T47D (cell line): ENCODE measurements around the gene C9orf72.
"Not testable (repeated sequence)": the region's sequence is repeated elsewhere in the genome, so short reads cannot be mapped to it uniquely, and the experiment has no call there.

ENCODE experiments used
- DNase-seq, 2 experiments: peaks; one replicate each; pipeline versions ENCODE4 v3.0.0 to v3.0.0-alpha.2; 2011 to 2012; ENCODE audit warnings: low read depth in 1 of 2, low spot score in 1 of 2
- JUND ChIP-seq: IDR thresholded peaks from 2 replicates; pipeline ENCODE4 v1.6.1; 2012; ENCODE audit warnings: low read depth
- in situ Hi-C: cut with HindIII; loops from 2 replicates; pipeline ENCODE4 v1.10.0; 2016; ENCODE audit warnings: low sequenced_read_pairs, low pct_unique_long_range_greater_than_20kb

C9orf72 gene

GRCh38 chr9:27518006-27518405 is 55.3 kb downstream of the C9orf72 start:
- in situ Hi-C loops = no loop called here
- DNase-seq = no peak
- TF ChIP-seq JUND = no peak

DNA sequence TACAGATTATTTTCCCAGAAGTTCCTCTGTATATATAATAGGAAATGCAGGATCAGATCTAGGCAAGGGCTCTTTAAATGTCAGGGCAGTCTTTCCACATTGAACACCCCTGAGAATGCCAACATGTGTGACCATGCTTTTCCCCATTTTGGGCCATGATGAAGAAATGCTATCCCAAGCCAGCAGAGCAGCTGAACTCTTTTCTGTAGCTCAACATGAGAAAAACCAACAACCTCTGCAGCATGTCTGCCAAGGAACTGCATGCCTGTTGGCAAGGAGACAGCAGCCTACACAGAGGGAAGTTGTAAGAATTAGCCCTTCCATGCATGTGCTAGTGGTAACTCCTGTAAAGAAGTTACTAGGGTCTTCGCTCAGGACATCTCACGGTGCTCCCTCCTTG is 58.7 kb downstream of the C9orf72 start:
- in situ Hi-C loops = no loop called here
- TF ChIP-seq JUND = no peak
- DNase-seq = no peak

DNA sequence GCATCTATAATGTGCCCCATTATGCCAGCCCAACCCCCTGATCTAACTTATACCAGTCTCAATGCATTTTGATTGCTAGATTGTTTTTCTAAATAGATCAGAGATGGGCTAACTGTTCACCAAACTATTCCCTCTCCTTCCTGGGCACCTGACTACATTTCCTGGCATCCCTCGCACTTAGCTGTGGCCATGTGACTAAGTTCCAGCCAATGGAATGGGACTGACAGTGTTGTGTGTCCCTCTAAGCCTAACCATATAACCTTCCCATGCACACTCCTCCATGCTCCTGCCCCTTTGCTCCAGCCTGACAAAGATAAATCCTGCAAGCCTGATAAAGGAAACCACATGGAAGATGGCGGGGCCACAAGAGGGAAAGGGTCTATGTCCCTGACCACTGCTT is 61.5 kb downstream of the C9orf72 start:
- TF ChIP-seq JUND = no peak
- in situ Hi-C loops = no loop called here
- DNase-seq = no peak

DNA sequence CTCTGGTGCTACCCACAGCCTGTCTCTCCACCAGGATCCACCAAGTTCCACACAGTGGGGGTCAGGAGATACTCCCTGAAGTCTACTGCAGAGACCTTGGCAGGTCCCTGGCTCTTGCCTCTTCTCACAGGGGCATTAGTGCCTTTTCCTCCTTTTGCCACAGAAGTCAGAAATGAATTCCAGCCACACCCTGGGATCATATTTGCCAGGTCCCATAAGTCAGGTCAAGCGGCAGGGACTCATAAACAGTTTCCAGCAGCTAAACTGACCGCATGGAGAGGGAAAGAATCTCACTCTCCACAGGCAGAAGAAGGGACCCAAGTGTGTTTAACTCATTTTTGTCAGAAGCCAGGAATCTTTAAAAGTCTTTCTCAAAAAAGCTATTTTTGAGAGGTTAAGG is 62.5 kb downstream of the C9orf72 start:
- no peak for TF ChIP-seq JUND
- in situ Hi-C loops = no loop called here
- DNase-seq = no peak

DNA sequence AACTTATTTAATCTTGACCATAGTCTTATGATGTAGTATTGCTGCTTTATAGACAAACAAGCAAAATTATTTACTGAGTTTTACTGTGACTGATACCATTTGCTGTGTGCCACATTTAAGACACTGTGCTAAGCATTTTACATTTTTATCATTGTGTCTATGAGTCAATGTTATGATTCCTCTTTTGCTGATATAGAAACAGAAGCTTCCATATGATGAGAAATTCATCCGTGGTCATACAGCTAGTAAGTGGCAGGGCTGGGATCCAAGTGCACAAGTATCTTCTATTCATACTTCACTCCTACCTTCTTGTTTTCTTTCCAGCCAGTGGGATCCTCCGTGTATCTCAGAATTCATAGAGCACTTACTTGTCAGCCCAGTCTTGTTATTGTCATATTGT is 66.3 kb downstream of the C9orf72 start:
- DNase-seq = no peak
- no peak for TF ChIP-seq JUND
- in situ Hi-C loops = no loop called here

DNA sequence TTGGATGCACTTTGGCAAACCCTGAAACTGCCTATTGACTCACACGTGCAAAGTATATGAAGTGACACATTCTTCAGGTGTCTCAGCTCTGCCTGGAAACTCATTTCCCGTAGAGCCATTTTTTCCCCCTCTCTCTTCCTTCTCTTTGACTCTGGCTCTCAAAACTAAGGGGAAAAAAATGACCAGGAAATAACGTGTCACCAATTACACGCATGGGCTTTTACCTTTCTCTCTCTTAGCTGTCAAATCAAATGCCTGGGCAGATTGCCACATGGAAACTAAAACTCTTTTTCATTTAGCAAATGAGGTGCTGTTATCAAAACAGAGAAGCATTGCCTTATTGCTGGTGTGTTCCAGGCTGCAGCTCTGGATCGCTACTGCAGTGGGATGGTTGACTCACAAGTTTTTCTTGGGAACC is 67.5 kb downstream of the C9orf72 start:
- DNase-seq = no peak
- no peak for TF ChIP-seq JUND
- in situ Hi-C loops = no loop called here

GRCh38 chr9:27504259-27504658 is 69.0 kb downstream of the C9orf72 start:
- in situ Hi-C loops = no loop called here
- no peak for DNase-seq
- TF ChIP-seq JUND = no peak

- DNase-seq = no peak
- no peak for TF ChIP-seq JUND
- in situ Hi-C loops = no loop called here
Measured at GRCh38 chr9:27503623-27504022, 69.7 kb downstream of the C9orf72 start.

DNA sequence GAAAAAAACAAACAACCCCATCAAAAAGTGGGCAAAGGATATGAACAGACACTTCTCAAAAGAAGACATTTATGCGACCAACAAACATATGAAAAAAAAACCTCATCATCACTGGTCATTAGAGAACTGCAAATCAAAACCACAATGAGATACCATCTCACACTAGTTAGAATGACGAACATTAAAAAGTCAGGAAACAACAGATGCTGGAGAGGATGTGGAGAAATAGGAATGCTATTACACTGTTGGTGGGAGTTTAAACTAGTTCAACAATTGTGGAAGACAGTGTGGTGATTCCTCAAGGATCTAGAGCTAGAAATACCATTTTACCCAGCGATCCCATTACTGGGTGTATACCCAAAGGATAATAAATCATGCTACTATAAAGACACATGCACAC is 72.4 kb downstream of the C9orf72 start:
- in situ Hi-C loops, DNase-seq: not testable (repeated sequence)

- no peak for TF ChIP-seq JUND
- in situ Hi-C loops = no loop called here
- DNase-seq = no peak
Measured at GRCh38 chr9:27499451-27499850, 73.8 kb downstream of the C9orf72 start.

DNA sequence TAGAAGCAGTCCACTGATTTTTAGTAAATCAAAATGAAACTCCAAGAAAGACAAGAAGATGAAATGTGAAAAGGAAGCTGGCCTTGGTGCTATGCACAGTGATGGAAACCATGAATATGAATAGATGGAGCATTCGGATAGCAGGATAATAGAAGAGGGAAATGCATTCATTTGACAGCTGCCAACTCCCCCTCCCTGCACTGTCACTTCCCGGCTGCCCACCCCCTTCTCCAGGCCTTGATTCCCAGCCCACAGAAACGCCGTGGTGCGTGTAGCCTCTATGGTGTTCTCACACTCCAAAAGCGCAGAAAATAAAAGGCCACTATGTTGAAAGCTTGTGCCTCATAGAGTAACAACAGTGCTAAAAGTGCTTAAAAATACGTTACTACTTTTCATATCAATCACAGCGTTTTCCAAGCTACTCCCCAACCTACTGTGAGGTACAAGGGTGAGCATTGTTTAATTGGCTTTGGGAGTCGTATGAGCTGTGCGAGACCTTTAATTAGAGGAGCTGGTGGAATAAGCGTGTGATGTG is 75.3 kb downstream of the C9orf72 start:
- DNase-seq = no peak

More for the DNA sequence above, 75.3 kb downstream of the C9orf72 start:
- in situ Hi-C loops = no loop called here
- TF ChIP-seq JUND = no peak
